ENCODE data around the gene TMEM132D.
"Not testable (repeated sequence)": the region's sequence is repeated elsewhere in the genome, so short reads cannot be mapped to it uniquely, and the experiment has no call there.

The TMEM132D gene

DNA sequence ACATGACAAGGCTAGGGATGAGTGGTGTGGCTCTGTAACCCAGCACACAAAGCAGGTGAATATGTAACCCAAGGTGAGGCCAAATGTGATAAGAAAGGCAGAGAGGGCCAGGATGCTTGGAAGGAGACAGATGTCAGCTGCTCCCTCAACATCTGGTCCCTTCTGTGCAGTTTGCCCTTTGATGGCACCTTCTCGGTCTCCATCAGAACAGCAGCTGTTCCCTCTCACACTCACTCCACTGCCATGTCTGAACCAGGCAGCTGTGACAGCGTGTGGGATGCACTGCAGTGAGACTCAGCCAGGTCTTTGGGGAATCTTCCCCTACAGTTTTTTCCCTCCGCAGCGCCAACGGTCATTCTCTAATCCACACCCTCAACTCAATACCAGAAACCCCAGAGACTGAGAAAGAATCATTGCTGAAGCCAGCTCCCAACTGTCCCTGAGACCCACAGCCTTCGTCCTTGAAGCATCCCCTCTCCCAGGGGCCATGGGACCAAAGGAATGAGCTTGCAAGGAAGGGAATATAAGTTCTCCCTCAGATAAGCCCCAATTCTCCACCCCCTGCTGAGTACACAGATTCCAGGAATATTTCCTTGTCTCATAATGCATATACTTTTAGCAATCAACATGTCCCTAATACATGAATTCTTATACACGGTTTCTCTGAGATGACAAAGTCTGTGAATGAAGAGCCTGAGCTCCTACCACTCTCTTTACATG is 820.5 kb downstream of the TMEM132D start:
- FAIRE-seq (no peak), DNase-seq (ENCODE audit: insufficient read length, low spot score) (no peak)

- FAIRE-seq = no peak
- no peak for DNase-seq (ENCODE audit: insufficient read length, low spot score)
These were observed 821.4 kb downstream of the TMEM132D start for GRCh38 chr12:129082441-129082840.

GRCh38 chr12:129081755-129082250 is 822.0 kb downstream of the TMEM132D start:
- FAIRE-seq (no peak), DNase-seq (ENCODE audit: insufficient read length, low spot score) (no peak)

- FAIRE-seq (no peak), DNase-seq (ENCODE audit: insufficient read length, low spot score) (no peak)
These were observed 823.0 kb downstream of the TMEM132D start for GRCh38 chr12:129080821-129081220.

- DNase-seq (ENCODE audit: insufficient read length, low spot score) = no peak
- FAIRE-seq = no peak
These were observed 823.4 kb downstream of the TMEM132D start for GRCh38 chr12:129080391-129080790.

DNA sequence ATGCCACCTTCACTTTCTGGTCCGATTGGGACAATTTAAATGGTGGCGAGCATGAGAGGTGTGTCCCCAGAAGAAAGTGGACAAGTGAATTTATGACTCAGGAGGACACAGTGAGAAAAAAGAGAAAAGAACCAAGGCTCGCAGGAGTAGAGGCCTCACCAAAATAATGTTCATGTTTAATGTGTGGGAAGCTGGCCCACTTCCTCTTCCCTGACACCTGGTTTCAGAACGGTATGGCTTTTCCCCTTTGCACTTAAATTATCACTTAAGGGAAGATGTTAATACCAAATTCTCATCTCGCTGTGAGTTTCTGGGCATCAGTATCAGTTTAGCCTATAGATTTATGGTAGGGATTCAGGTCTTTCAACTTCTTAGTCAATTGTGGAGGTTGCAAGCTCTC is 824.1 kb downstream of the TMEM132D start:
- DNase-seq (ENCODE audit: insufficient read length, low spot score) (no peak), FAIRE-seq (no peak)

- DNase-seq (ENCODE audit: insufficient read length, low spot score) = no peak
- FAIRE-seq = no peak
These were observed 827.1 kb downstream of the TMEM132D start for GRCh38 chr12:129076441-129077320.

- DNase-seq (ENCODE audit: insufficient read length, low spot score) (no peak), FAIRE-seq (no peak)
These were observed 828.2 kb downstream of the TMEM132D start for GRCh38 chr12:129075460-129076208.

DNA sequence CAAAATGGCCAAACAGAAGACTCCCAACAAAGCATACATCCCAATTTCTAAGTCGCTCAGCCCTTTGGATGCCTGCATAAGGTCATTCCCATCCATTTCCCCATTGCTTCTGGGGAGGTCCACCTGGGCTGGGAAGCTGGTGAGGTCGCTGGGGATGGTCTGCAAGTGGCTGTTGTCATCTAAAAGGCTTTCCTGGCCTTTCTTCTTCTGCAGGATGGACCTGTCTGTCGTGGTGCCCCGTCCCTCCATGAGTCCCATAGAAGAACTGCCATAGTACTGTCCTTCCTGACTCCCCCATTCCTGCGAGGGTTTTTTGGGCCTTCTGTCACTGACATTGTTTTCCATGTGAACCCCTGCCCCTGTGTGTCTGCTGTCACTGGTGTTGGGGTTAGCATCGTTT is 829.4 kb downstream of the TMEM132D start:
- DNase-seq (ENCODE audit: insufficient read length, low spot score) (no peak), FAIRE-seq (no peak)

DNA sequence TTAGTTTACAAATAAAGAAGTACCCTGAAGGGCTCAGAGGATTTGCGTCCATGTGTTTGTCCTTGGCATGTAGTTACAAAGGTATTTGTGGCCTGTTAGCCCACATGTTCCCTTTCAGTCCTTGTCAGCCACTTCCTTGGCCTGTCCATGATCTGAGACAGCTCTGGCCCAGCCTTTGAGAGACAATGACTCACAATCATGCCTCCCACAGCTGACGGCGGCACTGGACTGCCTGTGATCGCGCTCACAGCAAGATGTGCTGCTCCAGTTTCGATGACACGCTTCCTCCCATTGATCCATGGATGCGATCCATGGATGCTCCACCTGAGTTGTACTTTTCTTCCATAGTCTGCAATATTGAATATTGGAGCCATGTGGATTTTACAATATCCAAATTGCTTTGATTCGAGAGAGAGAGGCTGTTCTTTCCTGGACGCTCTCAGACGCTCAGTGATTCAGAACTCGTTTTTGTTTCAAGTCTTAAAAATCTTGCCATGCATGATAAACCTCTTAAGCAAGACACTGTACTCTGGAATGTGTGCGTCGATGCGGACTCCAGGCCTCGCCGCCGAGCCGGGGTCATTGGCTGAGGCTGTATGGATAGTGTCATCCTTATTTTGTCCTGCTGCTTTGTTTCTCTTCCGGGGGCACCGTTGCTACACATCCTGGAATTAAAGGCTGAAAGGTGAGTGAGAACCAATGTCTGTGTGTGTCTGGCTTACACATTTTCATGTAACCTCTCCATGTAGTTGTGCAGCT is 830.5 kb downstream of the TMEM132D start:
- DNase-seq (ENCODE audit: insufficient read length, low spot score) = no peak
- no peak for FAIRE-seq

DNA sequence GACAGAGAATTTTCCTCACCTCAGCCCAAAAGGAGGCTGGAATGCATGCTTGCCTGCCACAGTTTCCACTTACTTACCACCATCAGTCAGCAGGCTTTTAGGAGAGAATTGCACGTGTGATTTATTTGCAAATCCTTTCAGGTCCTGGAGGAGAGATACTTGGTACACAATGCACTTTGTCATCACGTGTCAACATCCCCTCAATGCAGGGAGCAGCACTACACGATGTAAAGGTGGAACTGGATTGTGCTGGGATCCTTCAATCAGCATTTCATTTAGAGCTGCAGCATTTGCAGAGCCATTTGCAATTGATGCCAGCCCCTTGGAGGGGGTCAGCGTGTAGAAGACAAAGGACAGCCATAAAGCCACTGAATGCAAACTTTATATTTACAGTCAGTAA is 832.5 kb downstream of the TMEM132D start:
- DNase-seq (ENCODE audit: insufficient read length, low spot score) (no peak), FAIRE-seq (no peak)

DNA sequence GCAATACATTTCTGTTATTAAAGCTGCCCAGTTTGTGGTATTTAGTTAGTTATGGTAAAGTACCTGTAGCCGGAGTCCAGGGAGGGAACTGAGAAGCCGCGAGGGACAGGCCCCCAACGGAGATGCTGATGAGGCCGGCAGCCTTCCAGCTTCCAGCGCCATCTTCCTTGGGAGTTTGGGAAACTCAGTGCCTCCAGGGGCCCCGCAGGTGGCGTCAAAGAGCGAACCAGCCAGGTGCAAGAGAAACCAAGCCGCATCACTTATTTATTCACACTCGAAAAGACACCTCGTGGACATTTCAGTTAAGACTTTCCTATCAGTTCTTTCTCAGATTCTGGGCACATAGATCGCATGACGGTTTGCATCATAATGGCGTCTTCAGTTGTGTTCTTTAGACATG is 833.9 kb downstream of the TMEM132D start:
- DNase-seq (ENCODE audit: insufficient read length, low spot score) (no peak), FAIRE-seq (no peak)

DNA sequence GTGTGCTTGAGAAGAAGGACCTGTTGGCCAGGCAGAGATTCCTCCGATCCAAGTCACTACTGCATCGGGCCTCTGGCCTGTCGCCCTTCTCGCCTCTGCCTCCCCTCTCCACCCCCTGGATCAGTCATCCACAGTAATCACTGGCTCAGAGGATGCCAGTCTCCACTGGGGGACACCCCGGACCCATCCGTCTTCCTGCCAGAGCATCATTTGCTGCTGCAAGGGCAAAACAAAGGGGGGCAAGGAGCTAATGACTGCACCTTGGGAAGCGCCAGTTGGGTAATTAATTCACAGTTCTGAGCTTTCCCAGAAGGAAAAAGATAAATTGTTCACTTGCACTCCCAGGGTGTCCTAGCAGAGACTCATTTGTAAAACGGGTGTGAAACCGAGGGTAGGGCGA is 835.1 kb downstream of the TMEM132D start:
- FAIRE-seq (no peak), DNase-seq (ENCODE audit: insufficient read length, low spot score) (no peak)

DNA sequence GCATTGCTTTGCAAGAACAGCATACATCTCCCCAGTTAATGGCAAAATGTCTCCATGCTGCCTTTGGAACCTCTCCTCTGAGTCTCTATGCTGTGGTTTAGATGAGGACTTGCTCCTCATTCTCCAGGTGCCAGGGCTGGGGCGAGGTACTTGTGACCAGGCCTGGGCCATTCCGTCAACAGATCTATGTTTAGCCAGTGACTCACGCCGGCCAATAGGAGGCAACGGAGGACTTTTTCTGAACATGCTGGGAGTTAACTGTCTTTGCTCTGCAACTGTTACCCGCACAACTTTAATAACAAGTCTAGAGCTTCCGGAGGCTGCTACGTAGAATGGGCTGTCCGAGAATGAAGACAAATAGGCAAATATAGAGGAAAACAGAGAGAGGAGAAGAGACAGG is 836.3 kb downstream of the TMEM132D start:
- FAIRE-seq (no peak), DNase-seq (ENCODE audit: insufficient read length, low spot score) (no peak)

- FAIRE-seq = no peak
- DNase-seq (ENCODE audit: insufficient read length, low spot score) = no peak
These were observed 839.5 kb downstream of the TMEM132D start for GRCh38 chr12:129064209-129064855.

- FAIRE-seq (no peak), DNase-seq (ENCODE audit: insufficient read length, low spot score) (no peak)
These were observed 840.2 kb downstream of the TMEM132D start for GRCh38 chr12:129063600-129063999.

- FAIRE-seq (no peak), DNase-seq (ENCODE audit: insufficient read length, low spot score) (no peak)
These were observed 850.6 kb downstream of the TMEM132D start for GRCh38 chr12:129053232-129053631.

- FAIRE-seq = no peak
- no peak for DNase-seq (ENCODE audit: insufficient read length, low spot score)
These were observed 851.5 kb downstream of the TMEM132D start for GRCh38 chr12:129052373-129052772.

GRCh38 chr12:129049917-129050316 is 853.9 kb downstream of the TMEM132D start:
- FAIRE-seq (no peak), DNase-seq (ENCODE audit: insufficient read length, low spot score) (no peak)

DNA sequence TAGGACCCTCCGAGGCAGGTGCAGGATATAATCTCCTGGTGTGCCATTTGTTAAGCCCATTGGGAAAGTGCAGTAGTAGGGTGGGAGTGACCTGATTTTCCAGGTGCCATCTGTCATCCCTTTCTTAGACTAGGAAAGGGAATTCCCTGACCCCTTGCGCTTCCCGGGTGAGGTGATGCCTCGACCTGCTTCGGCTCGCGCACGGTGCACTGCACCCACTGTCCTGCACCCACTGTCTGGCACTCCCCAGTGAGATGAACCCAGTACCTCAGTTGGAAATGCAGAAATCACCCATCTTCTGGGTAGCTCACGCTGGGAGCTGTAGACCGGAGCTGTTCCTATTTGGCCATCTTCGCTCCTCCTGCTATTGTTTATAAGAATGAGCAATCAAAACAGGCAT is 860.5 kb downstream of the TMEM132D start:
- not testable (repeated sequence) for FAIRE-seq; DNase-seq (ENCODE audit: insufficient read length, low spot score)

All from HTR-8/SVneo (cell line).